ENCODE data around the gene MAP3K1. TPM values are rescaled to one million over a fixed set of nuclear protein-coding genes. Genes with fewer than 3 reads are reported as not detected.

The MAP3K1 gene
- total RNA-seq, 1 experiment from 2014 or later = 8.5 TPM

DNA sequence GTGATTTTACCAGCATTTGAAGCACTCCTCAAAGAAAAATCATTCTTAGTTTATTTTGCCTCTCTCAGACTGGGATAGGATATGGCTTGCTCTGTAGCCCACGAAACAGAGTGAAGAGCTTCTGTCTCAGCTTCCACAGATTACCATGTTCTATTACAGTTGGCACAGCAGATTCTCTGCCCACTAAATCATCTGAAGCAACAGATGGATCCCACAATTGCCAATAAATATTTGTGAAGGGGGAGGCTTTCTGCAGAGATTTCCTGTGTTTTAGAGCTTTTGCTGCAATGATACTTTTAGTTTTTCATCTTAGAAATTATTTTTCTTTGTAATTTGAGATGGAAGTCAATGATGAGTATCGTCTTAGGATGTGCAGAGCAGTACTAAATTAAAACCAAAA lies 12.3 kb upstream of the MAP3K1 start:
- Histone ChIP-seq H3K79me2 (ENCODE audit: insufficient read depth, low read length) (no peaks in the 10 kb centered on the region), H3K36me3 (ENCODE audit: control insufficient read depth in 1 of 2, insufficient read depth in 2 of 2, low read length in 2 of 2) (no peaks in the 10 kb centered on the region), H3K27ac (ENCODE audit: low read depth, low read length) (no peak overlapping the region), H3K9ac (ENCODE audit: low read length) (no peak overlapping the region), H3K9me2 (ENCODE audit: insufficient read depth) (no peaks in the 10 kb centered on the region; the same call in 1 of the 2 replicates), H4K20me1 (ENCODE audit: insufficient read depth) (no peaks in the 10 kb centered on the region), H3K9me3 (ENCODE audit: control insufficient read depth in 1 of 2, insufficient read depth in 1 of 2, low read depth in 1 of 2, low read length in 2 of 2) (no peaks in the 10 kb centered on the region), H3K4me1 (ENCODE audit: control insufficient read depth in 1 of 2, insufficient read depth in 2 of 2, low read length in 2 of 2) (no peaks in the 10 kb centered on the region), H3K4me3 (replicated peaks in 1 of 2; ENCODE audit: low read depth in 1 of 2, low read length in 2 of 2) (no peak overlapping the region), H3K4me2 (ENCODE audit: low read length) (no peak overlapping the region), H2AFZ (ENCODE audit: low read depth, low read length, poor library complexity, severe bottlenecking) (no peak overlapping the region), H3K27me3 (ENCODE audit: insufficient read depth, low read length) (no peaks in the 10 kb centered on the region)
- CTCF ChIA-PET = no interaction called here
- POLR2A ChIA-PET = no interaction called here
- ATAC-seq (no peak), DNase-seq (ENCODE audit: low read depth, low spot score) (no peak)
- intact Hi-C loops (cut with micrococcal nuclease) = no loop called here
- RAD21 ChIA-PET (ENCODE audit: low non-redundant PET in 1 of 2, low total read pairs in 2 of 2, uncharacterized antibody in 2 of 2, unreplicated experiment in 2 of 2) = no interaction called here
- no TSS peak for BruUV-seq (replicated peaks)
- TF ChIP-seq ZFX (IDR thresholded peaks at IDR 0.05) (no peak), POLR2A (IDR thresholded peaks at IDR 0.05; ENCODE audit: borderline replicate concordance, extremely low read depth, insufficient read depth, insufficient read length) (no peak), YY1 (IDR thresholded peaks at IDR 0.05; ENCODE audit: extremely low read depth, insufficient replicate concordance, low read depth, low read length) (no peak), ELF1 (IDR thresholded peaks at IDR 0.05; ENCODE audit: borderline replicate concordance, low read depth) (no peak), TCF7L2 (IDR thresholded peaks at IDR 0.05; ENCODE audit: borderline replicate concordance, extremely low read depth, insufficient read depth, insufficient read length) (no peak), CBX3 (IDR thresholded peaks at IDR 0.05; ENCODE audit: low read depth) (no peak), JUND (IDR thresholded peaks at IDR 0.05) (no peak), CEBPB (IDR thresholded peaks at IDR 0.05; ENCODE audit: low read depth) (no peak), ZNF274 (IDR thresholded peaks at IDR 0.05; ENCODE audit: low read depth, low read length) (no peak), SIN3A (IDR thresholded peaks at IDR 0.05; ENCODE audit: low read depth) (no peak), FOSL1 (IDR thresholded peaks at IDR 0.05; ENCODE audit: low read depth) (no peak), POLR2AphosphoS5 (IDR thresholded peaks at IDR 0.05; ENCODE audit: low read depth, low read length) (no peak), SRF (IDR thresholded peaks at IDR 0.05; ENCODE audit: low read depth) (no peak), RAD21 (IDR thresholded peaks at IDR 0.05; ENCODE audit: low read depth) (no peak), EGR1 (IDR thresholded peaks at IDR 0.05; ENCODE audit: low read depth) (no peak)
- TF ChIP-seq, protein P1, sequence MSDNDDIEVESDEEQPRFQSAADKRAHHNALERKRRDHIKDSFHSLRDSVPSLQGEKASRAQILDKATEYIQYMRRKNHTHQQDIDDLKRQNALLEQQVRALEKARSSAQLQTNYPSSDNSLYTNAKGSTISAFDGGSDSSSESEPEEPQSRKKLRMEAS (IDR thresholded peaks at IDR 0.05) = no peak
- TF ChIP-seq, protein P2, sequence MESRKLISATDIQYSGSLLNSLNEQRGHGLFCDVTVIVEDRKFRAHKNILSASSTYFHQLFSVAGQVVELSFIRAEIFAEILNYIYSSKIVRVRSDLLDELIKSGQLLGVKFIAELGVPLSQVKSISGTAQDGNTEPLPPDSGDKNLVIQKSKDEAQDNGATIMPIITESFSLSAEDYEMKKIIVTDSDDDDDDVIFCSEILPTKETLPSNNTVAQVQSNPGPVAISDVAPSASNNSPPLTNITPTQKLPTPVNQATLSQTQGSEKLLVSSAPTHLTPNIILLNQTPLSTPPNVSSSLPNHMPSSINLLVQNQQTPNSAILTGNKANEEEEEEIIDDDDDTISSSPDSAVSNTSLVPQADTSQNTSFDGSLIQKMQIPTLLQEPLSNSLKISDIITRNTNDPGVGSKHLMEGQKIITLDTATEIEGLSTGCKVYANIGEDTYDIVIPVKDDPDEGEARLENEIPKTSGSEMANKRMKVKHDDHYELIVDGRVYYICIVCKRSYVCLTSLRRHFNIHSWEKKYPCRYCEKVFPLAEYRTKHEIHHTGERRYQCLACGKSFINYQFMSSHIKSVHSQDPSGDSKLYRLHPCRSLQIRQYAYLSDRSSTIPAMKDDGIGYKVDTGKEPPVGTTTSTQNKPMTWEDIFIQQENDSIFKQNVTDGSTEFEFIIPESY (IDR thresholded peaks at IDR 0.05; ENCODE audit: extremely low read depth, insufficient replicate concordance, low read length) = no peak
- TF ChIP-seq, protein P3, sequence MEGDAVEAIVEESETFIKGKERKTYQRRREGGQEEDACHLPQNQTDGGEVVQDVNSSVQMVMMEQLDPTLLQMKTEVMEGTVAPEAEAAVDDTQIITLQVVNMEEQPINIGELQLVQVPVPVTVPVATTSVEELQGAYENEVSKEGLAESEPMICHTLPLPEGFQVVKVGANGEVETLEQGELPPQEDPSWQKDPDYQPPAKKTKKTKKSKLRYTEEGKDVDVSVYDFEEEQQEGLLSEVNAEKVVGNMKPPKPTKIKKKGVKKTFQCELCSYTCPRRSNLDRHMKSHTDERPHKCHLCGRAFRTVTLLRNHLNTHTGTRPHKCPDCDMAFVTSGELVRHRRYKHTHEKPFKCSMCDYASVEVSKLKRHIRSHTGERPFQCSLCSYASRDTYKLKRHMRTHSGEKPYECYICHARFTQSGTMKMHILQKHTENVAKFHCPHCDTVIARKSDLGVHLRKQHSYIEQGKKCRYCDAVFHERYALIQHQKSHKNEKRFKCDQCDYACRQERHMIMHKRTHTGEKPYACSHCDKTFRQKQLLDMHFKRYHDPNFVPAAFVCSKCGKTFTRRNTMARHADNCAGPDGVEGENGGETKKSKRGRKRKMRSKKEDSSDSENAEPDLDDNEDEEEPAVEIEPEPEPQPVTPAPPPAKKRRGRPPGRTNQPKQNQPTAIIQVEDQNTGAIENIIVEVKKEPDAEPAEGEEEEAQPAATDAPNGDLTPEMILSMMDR (IDR thresholded peaks at IDR 0.05 in 2 of 3, conservative IDR thresholded peaks at IDR 0.05 in 1 of 3; ENCODE audit: borderline replicate concordance in 1 of 3, insufficient read depth in 1 of 3, low read depth in 2 of 3, low read length in 2 of 3) = no peak
